GM19324 (cell line): ENCODE results near the gene CHAF1A.

Experiments
- ATAC-seq: cut with Tn5 transposase; IDR thresholded peaks from one replicate; pipeline ENCODE4 v1.9.1; 2021; ENCODE audit warnings: mild to moderate bottlenecking, moderate library complexity; ENCODE audit not compliant: unreplicated experiment, low FRiP score

Gene CHAF1A

DNA sequence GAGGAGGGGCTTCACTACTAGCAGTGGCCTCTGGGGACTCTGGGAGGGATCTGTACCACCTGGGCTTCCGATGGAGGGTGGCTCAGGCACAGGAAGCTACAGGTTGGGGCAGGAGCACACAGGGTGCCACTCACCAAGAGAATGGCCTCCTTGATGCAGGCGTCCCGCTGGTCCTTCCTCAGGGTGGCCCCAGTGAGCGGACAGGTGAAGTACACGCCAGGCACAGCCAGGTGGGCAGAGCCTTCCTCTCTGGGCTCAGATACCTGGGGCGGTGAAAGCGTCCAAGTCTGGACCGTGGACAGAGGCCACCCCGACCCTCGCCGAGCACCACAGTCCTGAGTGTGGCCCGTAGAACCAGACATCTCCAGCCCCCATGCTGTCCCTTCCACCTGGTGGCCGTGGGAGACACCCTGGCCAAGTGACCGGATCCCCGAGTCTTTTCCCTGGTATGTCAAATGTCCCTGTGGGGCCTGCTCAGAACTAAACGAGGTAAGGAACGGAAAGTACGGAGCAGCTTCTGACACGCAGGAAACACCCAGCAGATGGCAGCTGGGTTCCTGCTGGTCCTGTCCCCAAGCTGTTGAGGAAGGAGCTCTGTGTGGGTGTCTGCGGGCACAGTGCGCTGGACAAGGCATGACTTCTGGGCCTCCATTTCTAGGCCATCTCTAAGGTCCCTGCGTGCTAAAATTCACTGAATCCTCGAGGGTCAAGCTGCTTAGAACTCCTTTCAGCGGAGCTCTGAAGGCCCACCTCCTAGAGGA, 50.0 kb downstream of the CHAF1A start:
- no peak for ATAC-seq

DNA sequence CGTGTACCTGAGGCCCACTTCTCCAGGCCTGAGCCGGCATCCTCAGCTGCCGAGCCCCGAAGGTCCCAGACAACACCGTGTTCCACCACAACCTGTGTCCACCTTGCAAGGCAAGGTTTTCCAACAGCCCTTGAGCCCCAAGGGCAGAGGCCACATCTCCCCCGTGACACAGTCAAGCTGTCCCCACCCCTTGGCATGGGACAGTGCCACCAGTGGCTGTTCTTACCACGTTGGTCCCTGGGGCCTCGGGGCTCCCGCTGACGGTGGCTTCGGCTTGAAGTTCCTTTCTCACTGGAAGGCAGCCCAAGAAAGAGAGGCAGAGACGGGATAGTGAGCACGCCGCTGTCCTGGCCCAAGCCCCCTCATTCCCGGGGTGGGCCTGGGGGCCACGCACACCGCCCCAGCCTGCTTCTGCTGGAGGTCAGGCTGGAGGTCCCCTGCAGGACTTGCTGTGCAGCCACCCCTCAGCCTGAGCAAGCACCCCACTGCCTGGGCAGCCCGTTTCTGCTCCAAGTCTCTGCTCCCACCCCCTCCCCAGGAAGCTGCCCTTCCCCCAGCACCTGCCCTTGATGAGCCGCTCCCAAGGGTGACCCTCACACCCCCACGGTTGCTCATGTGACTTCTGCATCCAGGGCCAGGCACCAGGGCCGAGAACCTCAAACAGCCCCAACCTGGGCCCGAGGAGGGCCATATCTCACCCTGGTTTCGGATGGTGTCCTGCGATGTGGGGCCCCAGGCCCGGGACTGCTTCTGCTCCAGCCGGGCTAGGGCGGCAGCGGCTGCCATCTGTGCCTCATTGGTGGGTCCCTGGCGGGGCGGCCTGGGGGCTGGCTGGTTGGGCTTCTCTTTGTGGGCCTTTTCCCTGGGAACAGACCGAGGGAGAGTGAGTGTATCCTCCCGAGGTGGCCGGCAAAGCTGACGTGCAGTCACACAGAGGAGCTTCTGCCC, 51.1 kb downstream of the CHAF1A start:
- ATAC-seq, result no peak

DNA sequence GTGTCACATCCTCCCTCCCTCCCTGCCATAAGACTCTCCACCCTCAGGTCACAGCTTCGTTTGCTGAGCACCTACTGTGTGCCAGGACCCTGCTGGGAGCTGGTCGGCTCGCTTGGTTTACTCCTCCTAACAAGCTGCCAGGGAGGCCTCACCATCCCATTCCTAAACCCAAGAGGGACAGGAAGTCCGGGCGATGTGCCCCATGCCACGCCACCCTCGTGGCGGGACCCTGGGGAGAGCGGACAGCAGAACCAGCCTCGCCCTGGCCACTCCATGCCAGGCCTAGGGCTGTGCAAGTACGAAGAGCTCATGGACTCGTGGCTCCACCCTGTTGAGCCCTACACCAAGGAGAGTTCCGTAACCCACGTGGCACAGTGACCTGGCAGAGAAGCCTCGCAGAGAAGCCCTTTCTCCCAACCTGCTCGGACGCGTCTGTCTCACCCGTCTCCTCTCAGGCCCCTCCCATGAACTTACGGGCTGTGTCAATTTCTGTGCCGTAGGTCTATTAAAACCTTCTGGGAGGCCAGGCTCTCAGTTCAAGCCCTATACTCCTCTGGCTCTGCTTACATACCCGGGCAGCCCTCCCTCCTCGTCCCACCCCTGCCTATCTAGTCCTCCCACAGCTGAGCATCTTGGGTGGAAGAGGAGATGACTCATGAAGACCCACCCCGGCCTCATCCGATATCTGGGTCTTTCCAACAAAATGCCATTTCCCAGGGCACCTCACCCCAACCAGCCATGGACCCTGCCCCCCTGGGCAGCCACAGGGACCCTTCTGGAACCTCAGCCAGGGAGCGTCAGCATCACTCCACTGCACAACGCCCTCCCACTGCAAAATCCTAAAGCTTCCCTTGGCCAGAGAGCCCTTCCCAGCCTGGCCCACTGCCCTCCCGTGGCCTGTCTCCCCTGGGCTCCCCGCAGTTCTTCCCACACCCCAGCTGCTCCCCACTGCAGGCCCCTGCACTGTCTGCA, 52.6 kb downstream of the CHAF1A start:
- ATAC-seq, result no peak

DNA sequence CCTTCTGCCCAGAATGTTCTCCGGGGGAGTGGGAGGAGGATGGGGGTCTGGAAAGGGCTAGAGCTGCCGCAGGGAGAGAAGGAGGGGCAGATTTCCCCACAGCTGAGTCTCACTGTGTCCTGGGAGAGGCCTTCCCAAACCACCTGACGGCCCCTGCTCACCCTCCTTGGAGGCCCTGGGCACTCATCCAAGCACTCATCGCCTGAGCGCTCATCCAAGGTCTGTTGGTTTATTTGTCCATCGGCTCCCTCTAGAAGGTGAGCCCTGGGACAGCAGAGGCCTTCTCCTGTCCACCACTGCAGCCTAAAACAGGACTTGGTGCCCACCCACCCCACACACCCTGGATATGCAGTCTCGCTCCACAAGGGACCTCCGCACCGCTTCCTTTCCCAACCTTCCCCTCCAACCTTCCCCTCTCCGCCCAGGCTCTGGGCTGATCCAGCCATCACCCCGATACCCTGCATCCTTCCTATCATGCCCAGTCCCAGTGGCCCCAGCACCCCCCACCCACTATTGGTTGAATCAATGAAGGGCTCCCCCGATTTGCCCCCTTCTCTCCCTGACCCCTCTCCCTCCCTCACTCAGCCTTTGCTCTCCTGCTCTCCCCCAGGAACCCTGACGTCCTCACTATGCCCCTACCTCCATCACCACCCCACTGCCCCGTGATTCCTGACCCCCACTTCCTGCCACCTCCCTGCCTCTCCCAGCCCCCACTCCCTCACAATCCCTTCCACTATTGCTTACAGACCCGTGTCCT, 53.5 kb downstream of the CHAF1A start:
- no peak for ATAC-seq

DNA sequence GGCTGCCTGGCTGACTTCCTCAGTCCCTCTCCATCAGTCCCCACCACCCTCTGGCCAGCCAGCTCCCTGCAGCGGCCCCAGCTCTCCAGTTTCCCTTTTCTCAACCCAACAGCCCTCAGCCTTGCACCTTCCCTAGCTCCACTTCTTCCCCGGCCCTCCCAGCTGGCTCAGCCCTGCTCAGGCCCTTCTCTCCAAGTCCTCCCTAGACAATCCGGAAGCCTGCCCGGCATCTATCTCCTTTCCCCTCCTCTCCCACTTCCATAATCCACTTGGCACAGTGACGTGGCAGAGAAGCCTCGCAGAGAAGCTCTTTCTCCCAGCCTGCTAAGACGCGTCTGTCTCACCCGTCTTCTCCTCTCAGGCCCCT, 54.0 kb downstream of the CHAF1A start:
- ATAC-seq, result no peak

- ATAC-seq, result peak; percentile 10
These were observed 54.6 kb downstream of the CHAF1A start for GRCh38 chr19:4456843-4457653.

DNA sequence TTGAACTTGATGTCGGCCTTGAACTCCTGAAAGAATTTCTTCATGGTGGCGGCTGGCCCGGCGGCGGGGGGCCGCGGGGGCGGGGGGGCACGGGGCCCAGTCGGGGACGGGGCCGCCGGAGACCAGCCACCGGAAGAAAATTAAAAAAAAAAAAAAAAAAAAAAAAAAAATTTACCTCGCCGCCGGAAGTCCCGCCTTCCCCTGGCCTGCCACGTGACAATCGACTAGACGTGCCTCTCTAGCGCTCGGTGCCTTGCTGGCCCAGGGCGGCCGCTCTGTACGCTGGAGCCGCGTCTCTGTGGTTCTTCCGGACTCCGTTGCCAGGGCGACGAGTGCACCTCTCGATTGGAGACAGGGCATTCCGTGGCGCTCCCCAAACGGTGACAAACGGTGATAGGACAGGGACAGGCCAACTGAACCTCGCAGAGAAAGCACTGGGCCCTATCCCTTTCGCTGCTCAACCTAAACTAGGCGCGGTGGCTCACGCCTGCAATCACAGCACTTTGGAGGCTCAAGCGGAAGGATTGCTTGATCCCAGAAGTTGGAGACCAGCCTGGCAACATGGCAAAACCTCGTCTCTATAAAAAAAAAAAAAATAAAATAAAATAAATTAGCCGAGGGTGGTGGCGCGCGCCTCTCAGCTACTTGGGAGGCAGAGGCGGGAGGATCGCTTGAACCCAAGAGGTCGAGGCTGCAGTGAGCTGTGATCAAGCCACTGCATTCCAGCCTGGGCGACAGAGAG, 55.4 kb downstream of the CHAF1A start, which contains the start of gene UBXN6:
Gene UBXN6, minus strand, starts transcription at position 141 of the 742 bp plus-strand sequence. Its CDS starts 97 bp downstream, at position 44.
- peak; percentile 90 for ATAC-seq

- ATAC-seq, result no peak
These were observed 62.6 kb downstream of the CHAF1A start for GRCh38 chr19:4464815-4465581.

DNA sequence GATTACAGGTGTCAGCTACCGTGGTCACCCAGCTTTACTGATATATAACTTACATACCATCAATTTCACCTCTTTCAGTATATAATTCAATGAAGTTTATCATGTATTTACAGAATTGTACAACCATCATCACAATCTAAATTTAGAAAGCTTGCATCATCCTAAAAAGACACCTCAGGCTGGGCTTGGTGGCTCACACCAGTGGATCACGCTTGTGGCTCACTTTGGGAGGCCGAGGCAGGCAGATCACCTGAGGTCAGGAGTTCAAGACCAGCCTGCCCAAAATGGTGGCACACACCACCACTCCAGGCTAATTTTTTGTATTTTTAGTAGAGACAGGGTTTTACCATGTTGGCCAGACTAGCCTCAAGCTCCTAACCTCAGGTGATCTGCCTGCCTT, 65.4 kb downstream of the CHAF1A start:
- no peak for ATAC-seq

- ATAC-seq, result peak; percentile 90
These were observed 69.1 kb downstream of the CHAF1A start for GRCh38 chr19:4471403-4472173.

DNA sequence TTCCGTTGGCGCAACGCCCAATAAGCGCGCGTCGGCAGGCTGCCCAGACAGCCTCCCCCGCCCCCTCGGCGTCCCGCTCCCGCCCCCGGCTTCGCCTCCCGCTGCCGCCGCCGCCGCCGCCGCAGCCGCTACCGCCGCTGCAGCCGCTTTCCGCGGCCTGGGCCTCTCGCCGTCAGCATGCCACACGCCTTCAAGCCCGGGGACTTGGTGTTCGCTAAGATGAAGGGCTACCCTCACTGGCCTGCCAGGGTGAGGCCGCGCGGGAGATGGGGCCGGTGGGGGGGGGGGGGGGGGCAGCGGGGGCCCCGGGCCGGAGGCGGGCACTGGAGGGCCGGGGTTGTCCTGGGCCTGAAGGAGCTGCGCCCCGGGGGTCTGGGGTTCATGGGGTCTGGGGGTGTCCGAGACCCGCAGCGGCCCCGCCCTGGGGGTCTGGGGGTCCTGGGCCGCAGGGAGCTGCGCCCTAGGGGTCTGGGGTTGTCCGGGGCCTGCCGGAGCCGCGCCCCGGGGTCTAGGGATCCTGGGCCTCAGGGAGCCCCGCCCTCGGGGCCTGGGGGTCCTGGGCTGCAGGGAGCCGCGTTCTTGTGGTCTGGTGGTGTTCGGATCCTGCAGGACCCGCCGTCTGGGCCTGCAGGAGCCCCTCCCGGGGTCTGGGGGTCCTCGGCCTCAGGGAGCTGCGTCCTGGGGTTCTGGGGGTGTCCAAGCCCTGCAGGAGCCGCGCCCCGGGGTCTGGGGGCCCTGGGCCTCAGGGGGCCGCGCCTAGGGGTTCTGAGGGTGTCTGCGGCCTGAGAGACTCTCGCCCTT, 69.9 kb downstream of the CHAF1A start, which contains the start of gene HDGFL2:
Gene HDGFL2, plus strand, starts transcription at position 124 of the 801 bp plus-strand sequence. Its CDS starts 54 bp downstream, at position 178.
- peak; percentile 3 for ATAC-seq

DNA sequence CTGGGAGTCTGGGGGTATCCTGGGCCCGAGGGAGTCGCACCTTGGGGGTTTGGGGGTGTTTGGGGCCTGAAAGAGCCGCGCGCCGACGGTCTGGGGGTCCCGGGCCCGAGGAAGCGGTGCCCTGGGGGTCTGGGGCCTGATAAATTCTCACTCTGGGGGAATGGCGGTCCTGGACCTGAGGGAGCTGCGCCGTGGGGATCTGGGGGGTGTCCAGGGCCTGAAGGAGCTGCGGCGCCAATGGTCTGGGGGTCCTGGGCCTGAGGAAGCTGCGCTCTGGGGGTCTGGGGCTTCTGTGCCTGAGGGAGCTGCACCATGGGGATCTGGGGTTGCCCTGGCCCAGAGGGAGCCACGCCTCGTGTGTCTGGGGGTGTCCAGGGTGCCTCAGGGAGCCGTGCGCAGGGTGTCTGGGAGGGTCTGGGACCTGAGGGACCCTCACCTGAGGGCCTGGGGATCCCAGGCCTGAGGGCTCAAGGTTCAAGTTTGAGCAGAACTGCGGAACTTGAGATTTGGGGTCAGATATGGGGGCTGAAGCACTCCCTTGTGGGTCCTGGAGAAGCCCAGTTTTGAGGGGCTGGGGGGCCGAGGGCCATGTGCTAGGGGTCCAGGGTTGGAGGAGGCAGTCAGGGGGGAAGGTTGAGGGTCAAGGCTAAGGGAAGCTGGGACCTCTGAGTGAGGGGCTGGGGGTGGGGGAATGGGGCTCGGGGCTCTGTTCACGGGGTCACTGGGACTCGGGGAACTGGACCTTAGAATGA, 70.7 kb downstream of the CHAF1A start:
- no peak for ATAC-seq

- no peak for ATAC-seq
These were observed 71.5 kb downstream of the CHAF1A start for GRCh38 chr19:4473763-4474513.

- no peak for ATAC-seq
These were observed 72.1 kb downstream of the CHAF1A start for GRCh38 chr19:4474514-4475022.
